ENCODE measurements around the gene RPL39L.

RPL39L gene

GRCh38 chr3:187093320-187093719 lies 46.0 kb downstream of the RPL39L start:
- no peak for DNase-seq (ENCODE audit: low read depth in 2 of 2)

DNA sequence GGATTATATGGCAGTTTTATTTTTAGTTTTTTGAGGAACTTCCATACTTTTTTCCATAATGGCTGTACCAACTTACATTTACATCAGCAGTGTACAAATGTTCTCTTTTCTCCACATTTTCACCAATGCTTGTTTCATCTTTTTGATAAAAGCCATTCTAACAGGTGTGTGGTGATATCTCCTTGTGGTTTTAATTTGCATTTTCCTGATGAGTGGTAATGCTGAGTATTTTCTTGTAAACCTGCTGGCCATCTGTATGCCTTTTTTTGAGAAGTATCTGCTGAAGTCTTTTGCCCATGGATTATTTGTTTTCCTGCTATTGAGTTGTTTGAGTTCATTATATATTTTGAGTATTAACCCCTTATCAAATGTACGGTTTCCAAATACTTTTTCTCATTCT lies 50.6 kb downstream of the RPL39L start:
- no peak for DNase-seq (ENCODE audit: low read depth in 2 of 2)

GRCh38 chr3:187086831-187087230 lies 52.5 kb downstream of the RPL39L start:
- DNase-seq (ENCODE audit: low read depth in 2 of 2) = no peak

DNA sequence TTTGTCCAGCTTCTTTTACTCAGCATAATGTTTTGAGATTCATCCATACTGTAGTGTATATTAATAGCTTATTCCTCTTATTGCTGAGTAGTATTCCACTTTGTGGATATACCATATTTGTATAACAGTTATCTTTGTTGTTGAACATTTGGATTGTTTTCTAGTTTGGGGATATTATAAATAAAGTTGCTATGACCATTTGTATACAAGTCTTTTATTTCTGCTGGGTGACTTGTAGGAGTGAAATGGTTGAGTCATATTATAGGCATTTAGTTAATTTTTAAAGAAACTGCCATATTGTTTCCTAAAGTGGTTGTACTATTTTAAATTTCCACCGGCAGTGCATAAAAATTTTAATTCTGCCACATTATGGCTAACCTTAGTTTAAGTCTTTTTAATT lies 53.4 kb downstream of the RPL39L start:
- DNase-seq (ENCODE audit: low read depth in 2 of 2) = no peak

DNA sequence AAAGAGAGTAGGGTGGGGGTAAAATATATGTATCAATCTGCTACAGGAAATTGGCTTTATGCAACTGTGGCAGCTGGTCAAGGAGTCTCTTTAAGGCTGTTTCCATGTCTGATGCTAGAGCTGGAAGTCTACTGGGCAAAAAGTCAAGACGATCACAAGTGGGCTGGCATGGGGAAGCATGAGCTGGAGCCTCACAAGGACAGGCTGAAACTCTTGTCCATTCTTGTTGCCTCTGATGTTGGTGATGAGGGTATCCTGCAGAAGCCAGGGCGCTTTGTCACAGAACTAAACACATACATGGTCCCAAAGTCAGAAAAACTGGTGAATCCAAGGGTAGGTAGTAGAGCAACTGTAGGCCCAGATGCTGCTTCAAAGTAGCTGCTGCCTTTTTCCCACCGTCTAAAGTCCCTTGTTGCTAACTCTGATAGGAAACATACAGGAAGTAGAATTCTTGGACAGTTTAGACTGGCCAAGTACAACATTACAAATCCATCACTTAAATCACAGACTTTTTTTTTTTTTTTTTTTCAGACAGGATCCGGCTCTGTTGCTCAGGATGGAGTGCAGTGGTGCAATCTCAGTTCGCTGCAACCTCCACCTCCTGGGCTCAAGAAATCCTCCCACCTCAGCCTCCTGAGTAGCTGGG lies 54.2 kb downstream of the RPL39L start:
- DNase-seq (ENCODE audit: low read depth in 2 of 2) = no peak

DNA sequence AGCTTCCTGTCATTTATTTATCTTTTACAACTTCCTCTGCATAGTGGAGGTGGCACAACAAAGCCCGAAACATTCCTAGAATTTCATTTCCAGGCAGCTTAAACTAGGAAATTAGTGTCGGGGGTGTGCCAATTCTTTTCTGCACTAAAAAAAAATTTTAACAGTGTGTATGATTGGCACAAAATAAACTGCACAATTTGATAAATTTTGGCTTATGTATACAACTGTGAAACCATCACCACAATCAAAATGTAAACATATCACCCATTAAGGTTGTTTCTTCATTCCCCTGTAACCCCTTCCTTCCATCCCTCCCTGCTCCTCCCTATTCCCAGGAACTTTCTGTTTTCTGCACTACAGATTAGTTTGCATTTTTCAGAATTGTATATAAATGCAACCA lies 54.7 kb downstream of the RPL39L start:
- DNase-seq (ENCODE audit: low read depth in 2 of 2) = no peak

DNA sequence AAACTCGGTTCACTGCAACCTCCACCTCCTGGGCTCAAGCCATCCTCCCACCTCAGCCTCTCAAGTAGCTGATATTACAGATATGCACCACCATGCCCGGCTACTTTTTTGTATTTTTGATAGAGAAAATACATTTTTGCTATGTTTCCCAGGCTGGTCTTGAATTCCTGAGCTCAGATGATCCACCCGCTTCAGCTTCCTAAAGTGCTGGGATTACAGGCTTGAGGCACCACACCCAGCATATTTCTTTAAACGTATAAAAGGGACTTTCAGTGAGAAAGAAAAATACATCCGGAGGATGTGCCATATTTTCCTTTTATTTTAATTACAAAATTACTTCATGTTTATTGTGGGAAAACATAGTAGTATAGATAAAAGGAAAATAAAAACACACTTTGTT lies 55.2 kb downstream of the RPL39L start:
- no peak for DNase-seq (ENCODE audit: low read depth in 2 of 2)

- DNase-seq (ENCODE audit: low read depth in 2 of 2) = no peak
Measured at GRCh38 chr3:187082758-187083375, 56.4 kb downstream of the RPL39L start.

- no peak for DNase-seq (ENCODE audit: low read depth in 2 of 2)
Measured at GRCh38 chr3:187080799-187081450, 58.4 kb downstream of the RPL39L start.

GRCh38 chr3:187079090-187080022 lies 59.9 kb downstream of the RPL39L start:
- no peak for DNase-seq (ENCODE audit: low read depth in 2 of 2)

GRCh38 chr3:187077537-187077936 lies 61.8 kb downstream of the RPL39L start:
- no peak for DNase-seq (ENCODE audit: low read depth in 2 of 2)

DNA sequence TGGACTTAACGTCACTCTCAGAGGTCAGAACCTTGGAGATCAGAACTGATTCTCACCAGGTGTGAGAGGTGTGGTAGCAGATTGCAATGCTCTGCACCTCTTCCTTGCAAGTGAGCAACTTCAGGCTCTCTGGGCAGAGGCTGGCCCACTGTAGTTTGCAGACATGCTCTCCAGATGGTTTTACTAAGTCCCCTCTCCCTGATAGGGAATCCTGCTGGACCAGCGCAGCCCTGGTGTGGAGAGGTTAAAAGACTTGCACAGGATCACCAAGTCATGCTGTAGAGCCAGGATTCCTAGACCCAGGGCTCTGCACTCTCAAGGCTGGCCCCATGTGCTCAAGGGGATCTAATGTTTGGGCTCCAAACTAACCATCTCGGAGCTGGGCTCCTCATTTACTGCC lies 62.2 kb downstream of the RPL39L start:
- no peak for DNase-seq (ENCODE audit: low read depth in 2 of 2)

GRCh38 chr3:187076297-187076696 lies 63.0 kb downstream of the RPL39L start:
- DNase-seq (ENCODE audit: low read depth in 2 of 2) = no peak

GRCh38 chr3:187074846-187075245 lies 64.5 kb downstream of the RPL39L start:
- no peak for DNase-seq (ENCODE audit: low read depth in 2 of 2)

GRCh38 chr3:187073581-187074098 lies 65.7 kb downstream of the RPL39L start:
- DNase-seq (ENCODE audit: low read depth in 2 of 2) = no peak

DNA sequence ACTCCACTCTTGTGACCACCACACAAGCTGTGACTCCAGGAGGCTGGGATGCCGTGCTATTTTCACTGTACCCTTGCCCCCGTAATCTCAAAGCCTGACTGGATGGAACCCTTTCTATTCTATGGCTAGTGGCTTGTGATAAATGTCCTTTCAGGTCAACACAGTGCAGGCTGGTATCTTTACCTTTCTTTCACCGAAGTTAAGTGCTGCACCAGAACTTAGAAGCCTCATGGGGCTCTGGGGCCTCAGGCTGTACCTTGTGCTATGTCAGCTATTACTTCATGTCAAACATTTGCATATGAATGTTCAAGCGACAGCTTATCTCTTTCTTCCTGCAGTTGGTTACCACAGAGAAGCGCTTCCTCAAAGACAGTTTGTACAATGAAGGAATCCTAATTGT lies 66.8 kb downstream of the RPL39L start:
- no peak for DNase-seq (ENCODE audit: low read depth in 2 of 2)

- no peak for DNase-seq (ENCODE audit: low read depth in 2 of 2)
Measured at GRCh38 chr3:187072102-187072501, 67.2 kb downstream of the RPL39L start.

All from activated CD4-positive, alpha-beta T cell treated with anti-CD3 and anti-CD28 coated beads for 24 hours (primary cell).